Esophagus muscularis mucosa (tissue), 4 donors: Measurements from ENCODE around the gene EYA2. TPM values are rescaled to one million over a fixed set of nuclear protein-coding genes. Genes with fewer than 3 reads are reported as not detected.

Experiments
- DNase-seq: peaks from one replicate; pipeline ENCODE4 v3.0.0-alpha.2; 2017; ENCODE audit errors: extremely low spot score
- H3K27ac ChIP-seq, 4 donors: fragments of 200-600 bp; sonication (generic); replicated peaks in 1 of 4; 1 replicate in 3 of 4; 2 replicates in 1 of 4; pipeline ENCODE4 v1.5.1; 2016 to 2019; ENCODE audit warnings: mild to moderate bottlenecking in 1 of 4
- H3K27me3 ChIP-seq, 4 donors: fragments of 200-600 bp; sonication (generic); one replicate each; pipeline versions ENCODE4 v1.5.1 to v1.6.0; 2016 to 2019
- H3K36me3 ChIP-seq, 4 donors: fragments of 200-600 bp; sonication (generic); one replicate each; pipeline ENCODE4 v1.5.1; 2016 to 2019
- H3K4me1 ChIP-seq, 4 donors: fragments of 200-600 bp; sonication (generic); one replicate each; pipeline ENCODE4 v1.5.1; 2016 to 2019
- H3K4me3 ChIP-seq, 4 donors: fragments of 200-600 bp; sonication (generic); 1 replicate in 2 of 4; 2 replicates in 2 of 4; pipeline ENCODE4 v1.5.1; 2016 to 2019; ENCODE audit warnings: mild to moderate bottlenecking in 4 of 4, moderate library complexity in 1 of 4
- H3K9me3 ChIP-seq, 4 donors: fragments of 200-600 bp; sonication (generic); 1 replicate in 3 of 4; 2 replicates in 1 of 4; pipeline ENCODE4 v1.5.1; 2016 to 2019
- EP300 ChIP-seq: sonication (generic); formaldehyde crosslinking; IDR thresholded peaks from one replicate; pipeline ENCODE4 v1.6.1; 2017; ENCODE audit warnings: antibody characterized with exemption
- POLR2A ChIP-seq: fragments of 450-650 bp; IDR thresholded peaks from one replicate; pipeline ENCODE4 v1.6.1; 2017; ENCODE audit warnings: antibody characterized with exemption, moderate library complexity, mild to moderate bottlenecking, low read depth
- POLR2AphosphoS5 ChIP-seq, 2 donors: sonication (generic); formaldehyde crosslinking; IDR thresholded peaks; one replicate each; pipeline ENCODE4 v1.6.1; 2017; ENCODE audit warnings: antibody characterized with exemption in 2 of 2
- WGBS: methylation state at CpG from one replicate; pipeline ENCODE4 v1.1.5; 2018; 5-methylcytosine and 5-hydroxymethylcytosine counted together
- intact Hi-C: fragments of 100-400 bp; cut with DNase I; formaldehyde crosslinking; loops from one replicate; pipeline ENCODE4 v1.15.1; 2023
- total RNA-seq, 4 donors: library from RNA; depleted of rRNA; stranded (reverse); fragments of >200 nt; gene quantifications; one replicate each; pipeline versions ENCODE4 v1.1.0 to v1.2.1, GENCODE V29; 2016
- TF ChIP-seq, protein P1 (sequence below), 3 experiments: fragments of 200-600 bp in 2 of 3; fragments of 450-650 bp in 1 of 3; sonication (generic) in 2 of 3; IDR thresholded peaks; one replicate each; pipeline ENCODE4 v1.5.1; 2017 to 2019; ENCODE audit warnings: antibody characterized with exemption in 3 of 3, mild to moderate bottlenecking in 2 of 3, moderate library complexity in 1 of 3

EYA2 gene
- total RNA-seq, 4 donors from 2014 or later = 1.2 to 5.9 (median 4.2) TPM

DNA sequence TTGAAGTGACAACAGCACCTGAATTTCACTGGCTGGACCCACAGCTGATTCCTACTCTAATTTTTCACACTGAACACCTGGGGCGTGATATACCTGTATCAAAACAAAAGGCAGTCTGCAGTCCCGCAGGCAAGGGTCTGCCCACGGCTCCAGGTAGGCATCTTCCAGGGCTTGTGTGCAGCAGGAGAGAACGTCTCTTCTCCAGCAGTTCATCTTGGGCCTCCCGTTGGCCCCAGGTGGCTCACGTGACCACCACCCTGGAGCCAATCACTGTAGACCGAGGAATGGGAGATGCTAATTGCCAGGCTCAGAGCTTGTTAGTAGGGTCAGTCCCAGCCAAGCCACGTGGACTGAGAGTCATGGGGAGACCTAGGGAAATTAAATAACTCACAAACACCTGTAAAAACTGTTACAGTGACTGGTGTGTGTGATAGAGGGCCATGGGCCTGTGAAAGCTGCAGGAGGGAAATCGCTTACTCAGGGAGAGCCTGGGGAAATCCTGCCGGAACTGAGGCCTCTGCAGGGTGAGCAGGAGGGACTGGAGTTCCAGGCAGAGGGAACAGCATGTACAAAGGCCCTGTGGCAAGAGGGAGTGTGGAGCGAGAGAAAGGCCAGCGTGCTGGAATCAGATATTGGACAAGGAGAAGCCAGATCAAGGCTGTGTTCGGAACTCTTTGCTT, 83.4 kb downstream of the EYA2 start:
- peaks cover 0 to 8% (median 6%) of the 10 kb centered on the region in 4 donors for H3K9me3 ChIP-seq
- no peaks in the 10 kb centered on the region for H3K36me3 ChIP-seq
- no peak overlapping the region for H3K4me3 ChIP-seq
- no peaks in the 10 kb centered on the region for H3K4me1 ChIP-seq
- H3K27me3 ChIP-seq = no peaks in the 10 kb centered on the region
- TF ChIP-seq, protein P1, sequence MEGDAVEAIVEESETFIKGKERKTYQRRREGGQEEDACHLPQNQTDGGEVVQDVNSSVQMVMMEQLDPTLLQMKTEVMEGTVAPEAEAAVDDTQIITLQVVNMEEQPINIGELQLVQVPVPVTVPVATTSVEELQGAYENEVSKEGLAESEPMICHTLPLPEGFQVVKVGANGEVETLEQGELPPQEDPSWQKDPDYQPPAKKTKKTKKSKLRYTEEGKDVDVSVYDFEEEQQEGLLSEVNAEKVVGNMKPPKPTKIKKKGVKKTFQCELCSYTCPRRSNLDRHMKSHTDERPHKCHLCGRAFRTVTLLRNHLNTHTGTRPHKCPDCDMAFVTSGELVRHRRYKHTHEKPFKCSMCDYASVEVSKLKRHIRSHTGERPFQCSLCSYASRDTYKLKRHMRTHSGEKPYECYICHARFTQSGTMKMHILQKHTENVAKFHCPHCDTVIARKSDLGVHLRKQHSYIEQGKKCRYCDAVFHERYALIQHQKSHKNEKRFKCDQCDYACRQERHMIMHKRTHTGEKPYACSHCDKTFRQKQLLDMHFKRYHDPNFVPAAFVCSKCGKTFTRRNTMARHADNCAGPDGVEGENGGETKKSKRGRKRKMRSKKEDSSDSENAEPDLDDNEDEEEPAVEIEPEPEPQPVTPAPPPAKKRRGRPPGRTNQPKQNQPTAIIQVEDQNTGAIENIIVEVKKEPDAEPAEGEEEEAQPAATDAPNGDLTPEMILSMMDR (IDR thresholded peaks at IDR 0.05) = no peak
- no peak for TF ChIP-seq POLR2A
- TF ChIP-seq EP300 = no peak
- no peak for TF ChIP-seq POLR2AphosphoS5 (IDR thresholded peaks at IDR 0.05)
- no peak for DNase-seq
- H3K27ac ChIP-seq = no peak overlapping the region
- intact Hi-C loops = no loop called here
- WGBS = 91% methylated on average over 12 of the region's 13 CpGs

DNA sequence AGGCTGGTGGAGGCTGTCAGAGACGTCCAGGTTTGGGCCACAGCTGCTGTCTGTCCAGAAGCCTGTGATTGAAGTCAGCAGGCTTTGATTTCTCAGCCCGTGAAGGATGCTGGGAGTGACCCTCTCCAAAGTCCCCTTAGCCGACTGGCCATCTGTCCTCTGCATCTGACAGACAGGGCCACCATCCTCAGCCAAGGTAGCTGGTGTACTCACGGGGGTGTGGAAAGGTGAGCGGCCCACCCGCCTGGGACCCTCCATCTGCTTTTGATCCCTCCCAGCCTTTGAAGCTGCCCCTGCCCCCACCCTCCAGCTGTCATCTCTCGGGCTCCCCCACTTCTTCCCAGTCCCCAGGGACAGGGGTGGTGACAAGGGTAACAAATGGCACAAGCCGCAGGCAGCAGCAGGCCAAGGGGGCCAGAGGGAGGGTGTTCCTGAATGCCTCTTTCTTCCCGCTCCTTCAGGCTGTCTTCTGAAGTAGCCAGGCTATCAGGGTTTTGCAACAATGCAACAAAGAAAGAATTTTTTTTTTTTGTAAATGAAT, 84.4 kb downstream of the EYA2 start:
- Histone ChIP-seq H3K36me3 (no peaks in the 10 kb centered on the region), H3K4me1 (no peaks in the 10 kb centered on the region), H3K9me3 (peaks cover 0 to 15% (median 11%) of the 10 kb centered on the region in 4 donors), H3K4me3 (no peak overlapping the region), H3K27ac (no peak overlapping the region), H3K27me3 (no peaks in the 10 kb centered on the region)
- no peak for DNase-seq
- intact Hi-C loops = no loop called here
- WGBS = 37% methylated on average over 6 of the region's 9 CpGs
- TF ChIP-seq POLR2AphosphoS5 (IDR thresholded peaks at IDR 0.05) = no peak
- TF ChIP-seq, protein P1 (IDR thresholded peaks at IDR 0.05) = no peak
- TF ChIP-seq EP300 = no peak
- TF ChIP-seq POLR2A = no peak

GRCh38 chr20:46979603-46980241, 85.1 kb downstream of the EYA2 start:
- Histone ChIP-seq H3K9me3 (peaks cover 0 to 15% (median 11%) of the 10 kb centered on the region in 4 donors), H3K27ac (no peak overlapping the region), H3K36me3 (no peaks in the 10 kb centered on the region), H3K4me3 (no peak overlapping the region), H3K4me1 (peaks cover 0 to 5% (median 0%) of the 10 kb centered on the region in 4 donors), H3K27me3 (no peaks in the 10 kb centered on the region)
- 78% methylated on average over 7 of the region's 8 CpGs for WGBS
- TF ChIP-seq POLR2A (no peak), POLR2AphosphoS5 (IDR thresholded peaks at IDR 0.05) (no peak), EP300 (no peak)
- TF ChIP-seq, protein P1 (IDR thresholded peaks at IDR 0.05) = no peak
- intact Hi-C loops = no loop called here
- no peak for DNase-seq

DNA sequence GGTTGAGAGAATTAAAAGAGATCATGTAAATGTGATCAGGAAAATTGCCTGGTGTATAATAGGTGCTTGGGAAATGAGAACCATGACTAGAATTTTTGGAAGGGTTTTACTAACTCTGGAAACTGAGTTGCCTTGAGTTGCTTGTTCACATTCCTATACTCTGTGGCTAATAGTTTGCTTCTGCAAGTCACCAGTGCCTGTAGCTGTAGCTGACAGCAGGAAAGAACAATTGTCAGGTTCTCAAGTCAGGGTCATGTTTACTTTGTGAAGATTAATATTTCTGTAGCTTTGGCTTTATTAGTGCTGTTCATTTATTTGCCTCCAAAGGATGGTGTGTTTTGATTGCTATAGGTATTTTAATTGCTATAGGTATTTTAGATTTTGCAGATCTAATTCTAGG, 86.5 kb downstream of the EYA2 start:
- TF ChIP-seq, protein P1 (IDR thresholded peaks at IDR 0.05) = no peak
- TF ChIP-seq EP300 = no peak
- intact Hi-C loops = no loop called here
- Histone ChIP-seq H3K4me3 (no peak overlapping the region), H3K27ac (no peak overlapping the region), H3K27me3 (no peaks in the 10 kb centered on the region), H3K36me3 (no peaks in the 10 kb centered on the region), H3K9me3 (peaks cover 0 to 15% (median 11%) of the 10 kb centered on the region in 4 donors), H3K4me1 (peaks cover 0 to 19% (median 2%) of the 10 kb centered on the region in 4 donors)
- DNase-seq = no peak
